H9 (cell line): ENCODE data around the gene UVRAG. TPM values are rescaled to one million over a fixed set of nuclear protein-coding genes. Genes with fewer than 3 reads are reported as not detected.

Source experiments
- DNase-seq: peaks from one replicate; pipeline ENCODE4 v3.0.0-alpha.2; 2017
- H2AFZ ChIP-seq: one replicate; pipeline ENCODE4 v1.6.1; 2013; ENCODE audit warnings: mild to moderate bottlenecking, low read length, control low read depth, moderate library complexity
- H2AK5ac ChIP-seq: 2 replicates; pipeline ENCODE4 v1.6.1; 2013; ENCODE audit warnings: low read length, control low read depth, mixed read lengths; ENCODE audit not compliant: insufficient read length
- H2BK120ac ChIP-seq: one replicate; pipeline ENCODE4 v1.6.1; 2013; ENCODE audit warnings: low read depth, mild to moderate bottlenecking, low read length, control low read depth, inconsistent platforms; ENCODE audit not compliant: poor library complexity, severe bottlenecking
- H2BK12ac ChIP-seq: 2 replicates; pipeline ENCODE4 v1.6.1; 2013; ENCODE audit warnings: low read length, control low read depth, mixed read lengths, low read depth; ENCODE audit not compliant: insufficient read length
- H2BK15ac ChIP-seq: 2 replicates; pipeline ENCODE4 v1.6.1; 2013; ENCODE audit warnings: low read depth, low read length, control low read depth
- H2BK20ac ChIP-seq: one replicate; pipeline ENCODE4 v1.6.1; 2013; ENCODE audit warnings: low read depth, mild to moderate bottlenecking, low read length, control low read depth, inconsistent platforms; ENCODE audit not compliant: poor library complexity, severe bottlenecking
- H2BK5ac ChIP-seq: 2 replicates; pipeline ENCODE4 v1.6.1; 2013; ENCODE audit warnings: low read length, control low read depth, mixed read lengths; ENCODE audit not compliant: insufficient read length
- H3K14ac ChIP-seq: 2 replicates; pipeline ENCODE4 v1.6.1; 2013; ENCODE audit warnings: low read length, control low read depth; ENCODE audit not compliant: insufficient read depth
- H3K18ac ChIP-seq: 2 replicates; pipeline ENCODE4 v1.6.1; 2013; ENCODE audit warnings: low read depth, mild to moderate bottlenecking, mixed read lengths, low read length, control low read depth; ENCODE audit not compliant: insufficient read length
- H3K23ac ChIP-seq: 2 replicates; pipeline ENCODE4 v1.6.1; 2013; ENCODE audit warnings: low read length, control low read depth, mixed read lengths, low read depth; ENCODE audit not compliant: insufficient read length
- H3K23me2 ChIP-seq: 2 replicates; pipeline ENCODE4 v1.6.1; 2013; ENCODE audit warnings: low read depth, mild to moderate bottlenecking, mixed read lengths, low read length, control low read depth; ENCODE audit not compliant: insufficient read length, poor library complexity, severe bottlenecking
- H3K27ac ChIP-seq: 2 replicates; pipeline ENCODE4 v1.5.1; 2013; ENCODE audit warnings: low read length, control low read depth, mixed read lengths, low read depth; ENCODE audit not compliant: insufficient read length
- H3K27me3 ChIP-seq: 2 replicates; pipeline ENCODE4 v1.6.1; 2013; ENCODE audit warnings: low read length, control low read depth, inconsistent platforms; ENCODE audit not compliant: insufficient read depth
- H3K4ac ChIP-seq: 2 replicates; pipeline ENCODE4 v1.6.1; 2013; ENCODE audit warnings: low read depth, mild to moderate bottlenecking, control low read depth, inconsistent platforms, low read length, moderate library complexity
- H3K4me1 ChIP-seq: 2 replicates; pipeline ENCODE4 v1.6.1; 2013; ENCODE audit warnings: low read length, control low read depth, inconsistent platforms; ENCODE audit not compliant: insufficient read depth
- H3K4me2 ChIP-seq: 2 replicates; pipeline ENCODE4 v1.6.1; 2013; ENCODE audit warnings: low read length, control low read depth, mixed read lengths; ENCODE audit not compliant: insufficient read length, insufficient read depth
- H3K56ac ChIP-seq: 2 replicates; pipeline ENCODE4 v1.6.1; 2013; ENCODE audit warnings: low read depth, mild to moderate bottlenecking, mixed read lengths, low read length, control low read depth; ENCODE audit not compliant: insufficient read length
- H3K79me1 ChIP-seq: 2 replicates; pipeline ENCODE4 v1.6.1; 2013; ENCODE audit warnings: low read depth, mild to moderate bottlenecking, moderate library complexity, low read length, control low read depth, inconsistent platforms; ENCODE audit not compliant: insufficient read depth, poor library complexity, severe bottlenecking
- H3K79me2 ChIP-seq: 2 replicates; pipeline ENCODE4 v1.6.1; 2013; ENCODE audit warnings: low read length, control low read depth, inconsistent platforms; ENCODE audit not compliant: insufficient read depth
- H3K9ac ChIP-seq: 2 replicates; pipeline ENCODE4 v1.6.1; 2013; ENCODE audit warnings: low read length, control low read depth, mixed read lengths; ENCODE audit not compliant: insufficient read length; ENCODE audit errors: extremely low read depth
- H3K9me3 ChIP-seq: one replicate; pipeline ENCODE4 v1.6.1; 2013; ENCODE audit warnings: low read depth, low read length, inconsistent platforms; ENCODE audit not compliant: control insufficient read depth
- H3T11ph ChIP-seq: one replicate; pipeline ENCODE4 v1.6.1; 2013; ENCODE audit warnings: mild to moderate bottlenecking, low read length, control low read depth, inconsistent platforms
- H4K20me1 ChIP-seq: one replicate; pipeline ENCODE4 v1.6.1; 2013; ENCODE audit not compliant: control insufficient read depth, insufficient read length, insufficient read depth
- H4K5ac ChIP-seq: 2 replicates; pipeline ENCODE4 v1.6.1; 2013; ENCODE audit warnings: low read depth, mild to moderate bottlenecking, mixed read lengths, low read length, control low read depth; ENCODE audit not compliant: insufficient read length
- H4K8ac ChIP-seq: replicated peaks from 2 replicates; pipeline ENCODE4 v1.6.1; 2013; ENCODE audit warnings: low read length, control low read depth, mixed read lengths, low read depth; ENCODE audit not compliant: insufficient read length
- H4K91ac ChIP-seq: 2 replicates; pipeline ENCODE4 v1.6.1; 2013; ENCODE audit warnings: low read depth, mild to moderate bottlenecking, moderate library complexity, mixed read lengths, low read length, control low read depth; ENCODE audit not compliant: insufficient read length
- H3K27ac Mint-ChIP-seq, 3 experiments: 2 replicates in 2 of 3; 3 replicates in 1 of 3; pipeline ENCODE4 v1.8.0; 2020 to 2021; ENCODE audit warnings: mixed read lengths in 3 of 3, mild to moderate bottlenecking in 1 of 3, moderate library complexity in 1 of 3
- H3K27me3 Mint-ChIP-seq: 2 replicates; pipeline ENCODE4 v1.8.0; 2021; ENCODE audit warnings: low read depth, mild to moderate bottlenecking, moderate library complexity, mixed read lengths
- H3K36me3 Mint-ChIP-seq, 3 experiments: 2 replicates in 2 of 3; 3 replicates in 1 of 3; pipeline ENCODE4 v1.8.0; 2020 to 2021; ENCODE audit warnings: low read depth in 3 of 3, mixed read lengths in 3 of 3; ENCODE audit not compliant: insufficient read depth in 1 of 3
- H3K4me1 Mint-ChIP-seq, 2 experiments: 2 replicates each; pipeline ENCODE4 v1.8.0; 2020; ENCODE audit warnings: mixed read lengths in 2 of 2
- H3K4me3 Mint-ChIP-seq, 2 experiments: 2 replicates in 1 of 2; 3 replicates in 1 of 2; pipeline ENCODE4 v1.8.0; 2020 to 2021; ENCODE audit warnings: mild to moderate bottlenecking in 2 of 2, mixed read lengths in 2 of 2, moderate library complexity in 1 of 2
- H3K9me3 Mint-ChIP-seq, 2 experiments: 2 replicates in 1 of 2; 3 replicates in 1 of 2; pipeline ENCODE4 v1.8.0; 2020; ENCODE audit warnings: mild to moderate bottlenecking in 2 of 2, mixed read lengths in 2 of 2, moderate library complexity in 1 of 2
- CTCF ChIP-seq: fragments of 200-600 bp; sonication (generic); conservative IDR thresholded peaks from 3 replicates; pipeline ENCODE4 v1.8.0; 2021; ENCODE audit warnings: antibody characterized with exemption, mild to moderate bottlenecking
- WGBS: extraction: QIAGEN DNeasy Blood & Tissue Kit; methylation state at CpG from one replicate; pipeline ENCODE4 v1.1.7; 2013; ENCODE audit warnings: missing lambda C conversion rate, low lambda C conversion rate, mixed read lengths; ENCODE audit not compliant: insufficient read length; ENCODE audit errors: extremely low coverage; 5-methylcytosine and 5-hydroxymethylcytosine counted together
- total RNA-seq: library from RNA; stranded (reverse); gene quantifications from 2 replicates; pipeline ENCODE4 v1.2.1, GENCODE V29; 2021

The UVRAG gene
- total RNA-seq, 1 experiment from 2014 or later, result 18.5 TPM

GRCh38 chr11:75855206-75855605 lies 40.2 kb downstream of the UVRAG start:
- Histone ChIP-seq H3K18ac (no peak overlapping the region), H3K14ac (no peak overlapping the region), H3K9ac (no peak overlapping the region), H2AFZ (no peak overlapping the region), H3K23me2 (no peaks in the 10 kb centered on the region), H2BK12ac (no peak overlapping the region), H3K23ac (no peak overlapping the region), H3K27ac (no peak overlapping the region), H4K91ac (no peak overlapping the region), H2BK120ac (no peak overlapping the region), H3K4ac (no peak overlapping the region), H3K27me3 (no peaks in the 10 kb centered on the region), H2AK5ac (no peak overlapping the region), H3K79me2 (peaks cover under 1% of the 10 kb centered on the region; the same call in 1 of the 2 replicates), H3T11ph (no peak overlapping the region), H4K5ac (no peak overlapping the region), H2BK5ac (no peak overlapping the region), H3K56ac (no peak overlapping the region), H3K79me1 (peaks cover 3% of the 10 kb centered on the region), H2BK20ac (no peak overlapping the region), H3K4me2 (no peak overlapping the region), H3K9me3 (no peaks in the 10 kb centered on the region), H2BK15ac (no peak overlapping the region), H4K20me1 (no peaks in the 10 kb centered on the region), H4K8ac (no peak overlapping the region), H3K4me1 (no peaks in the 10 kb centered on the region)
- DNase-seq, result no peak
- WGBS, result no CpG with 5 or more reads among the region's 6 CpGs
- Mint-ChIP-seq H3K4me3 (no peak overlapping the region), H3K27me3 (no peaks in the 10 kb centered on the region), H3K36me3 (peaks cover 0 to 2% (median 0%) of the 10 kb centered on the region in 3 experiments; a peak in 2 of 7 replicates), H3K27ac (no peak overlapping the region), H3K9me3 (no peaks in the 10 kb centered on the region), H3K4me1 (peaks cover 3% of the 10 kb centered on the region in 2 experiments; a peak in 2 of 4 replicates)
- no peak for TF ChIP-seq CTCF
